GM18502 (cell line): ENCODE results near the gene FAM114A2.
A peak's percentile ranks its signal among the peaks of the same experiment; 100 is the strongest.
"Not testable (repeated sequence)": the region's sequence is repeated elsewhere in the genome, so short reads cannot be mapped to it uniquely, and the experiment has no call there.

Source experiments
- ATAC-seq: cut with Tn5 transposase; IDR thresholded peaks from one replicate; pipeline ENCODE4 v1.9.1; 2021; ENCODE audit warnings: mild to moderate bottlenecking; ENCODE audit not compliant: unreplicated experiment, poor library complexity

FAM114A2 gene

DNA sequence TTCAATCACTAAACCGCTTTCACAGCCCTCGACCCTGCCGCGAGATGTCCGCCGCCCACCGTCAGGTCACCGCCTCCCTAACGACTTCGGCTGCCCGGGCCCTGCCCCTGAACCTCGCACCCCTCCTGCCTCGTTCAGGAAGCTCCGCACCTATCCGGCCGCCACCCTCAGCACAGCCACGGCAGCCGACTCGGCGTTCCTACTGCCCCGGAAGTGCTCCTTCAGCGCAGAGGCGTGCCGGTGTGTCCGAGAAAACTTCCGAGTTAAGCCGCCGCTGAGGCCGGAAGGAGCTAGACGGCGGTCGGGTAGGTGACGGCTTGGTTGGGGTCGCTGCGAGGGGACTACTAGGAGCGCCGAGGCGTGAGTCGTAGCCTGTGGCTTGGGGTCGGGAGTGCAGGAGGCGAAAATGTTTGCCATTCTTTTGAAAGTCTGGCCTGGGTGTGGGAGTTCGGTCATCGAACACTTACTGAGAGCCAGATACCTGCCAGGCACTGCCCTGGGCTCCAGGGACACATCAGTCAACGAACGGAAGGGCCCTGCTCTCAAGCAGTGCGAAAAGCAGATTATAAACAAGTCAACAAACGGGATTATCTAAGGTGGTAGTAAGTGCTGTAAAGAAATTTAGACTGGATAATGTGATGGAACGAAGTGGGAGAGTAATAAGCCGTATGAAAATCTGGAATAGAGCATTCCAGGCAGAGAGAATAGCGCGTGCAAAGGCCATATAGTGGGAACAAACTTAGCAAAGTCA lies at the start of gene FAM114A2, which contains the start of gene MFAP3:
FAM114A2 (minus strand) TSS at position 204 of the 751 bp plus-strand sequence. CDS start 3,957 bp downstream, outside the sequence.
MFAP3 (plus strand) TSS at position 261 of the 751 bp plus-strand sequence. CDS start 10,756 bp downstream, outside the sequence.
- ATAC-seq = peak; percentile 99

DNA sequence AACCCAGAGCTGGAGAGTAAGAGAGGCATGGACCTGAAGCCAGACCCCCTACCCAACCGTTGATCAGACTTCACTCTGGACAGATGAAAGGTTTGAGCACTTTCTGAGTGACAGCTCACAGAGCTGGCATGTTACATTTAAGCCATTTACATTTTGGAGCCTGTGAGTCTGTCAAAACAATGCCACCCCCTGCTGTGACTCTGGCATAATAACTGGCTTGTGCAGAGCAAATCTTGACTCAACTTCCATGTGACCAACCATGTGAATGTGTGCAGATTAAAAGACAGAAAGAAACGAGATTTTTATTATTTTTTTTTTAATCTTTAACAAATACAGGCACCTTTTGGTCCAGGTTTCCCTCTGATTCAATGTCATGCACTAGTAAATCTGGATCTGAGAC lies 48.5 kb upstream of the FAM114A2 start:
- ATAC-seq = no peak

DNA sequence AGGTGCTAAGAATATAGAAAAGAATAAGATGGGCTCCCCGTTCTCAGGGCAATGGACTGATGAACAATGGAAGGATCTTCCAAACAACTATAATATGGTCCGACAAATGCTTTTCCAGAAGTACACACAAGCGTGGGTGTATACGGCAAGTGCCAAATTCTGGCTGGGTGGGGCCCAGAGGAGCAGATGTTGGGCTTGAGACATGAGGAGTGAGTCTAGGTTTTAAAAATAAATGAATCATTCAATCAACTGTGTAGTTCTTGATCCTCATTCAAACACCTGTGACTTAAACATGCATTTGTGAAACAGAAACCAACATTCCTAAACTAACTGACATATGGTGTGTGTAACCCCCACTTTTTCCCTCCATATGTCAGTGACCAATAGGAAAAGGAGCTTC lies 47.9 kb upstream of the FAM114A2 start:
- ATAC-seq = no peak

- no peak for ATAC-seq
These were observed 47.4 kb upstream of the FAM114A2 start for GRCh38 chr5:154086146-154086545.

DNA sequence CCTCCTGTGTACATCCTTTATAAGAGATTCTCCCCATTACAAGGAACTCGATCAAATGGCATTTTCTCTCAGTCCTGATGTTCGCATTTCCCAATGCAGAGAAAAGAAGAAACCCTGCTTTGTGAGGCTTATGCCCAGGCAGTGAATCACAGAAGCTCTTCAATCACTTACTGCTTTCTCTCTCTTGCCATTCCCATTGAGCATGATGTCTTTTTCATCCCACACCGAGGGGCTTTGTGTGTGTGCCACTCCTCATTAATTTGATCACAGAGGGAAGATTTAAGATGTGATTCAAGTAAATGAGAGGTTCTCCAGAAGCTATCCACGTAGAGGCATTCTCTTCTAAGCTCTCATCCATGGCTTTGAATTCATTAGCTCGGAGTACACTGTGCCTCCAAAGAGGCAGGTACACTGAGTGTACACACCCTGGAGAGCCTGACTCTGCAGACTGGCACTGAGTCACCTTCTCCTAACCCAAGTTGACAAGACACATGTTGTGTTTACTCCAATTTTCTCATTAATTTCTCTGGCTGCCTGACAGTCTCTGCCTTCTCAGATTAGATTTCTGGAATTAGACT lies 45.4 kb upstream of the FAM114A2 start:
- ATAC-seq = no peak

DNA sequence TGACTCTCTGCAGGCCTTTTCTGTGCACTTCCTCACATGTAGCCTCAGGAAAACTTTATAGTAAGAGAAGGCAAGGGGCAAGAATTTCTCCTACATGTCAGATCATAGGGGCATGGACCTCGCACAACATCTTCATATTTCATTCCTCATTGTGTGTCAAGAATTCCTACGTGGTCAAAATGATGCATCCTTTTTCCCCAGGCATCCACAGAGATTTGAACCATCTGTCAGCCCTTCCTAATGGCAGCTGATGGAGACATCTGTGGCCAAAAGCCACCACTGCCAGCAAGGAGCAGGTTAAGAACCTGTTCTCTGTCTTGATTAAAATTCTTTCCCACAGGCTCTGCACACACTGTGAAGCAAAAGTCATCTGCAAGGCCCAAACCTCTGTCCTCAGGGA lies 42.5 kb upstream of the FAM114A2 start:
- no peak for ATAC-seq

- no peak for ATAC-seq
These were observed 39.6 kb upstream of the FAM114A2 start for GRCh38 chr5:154078272-154078671.

DNA sequence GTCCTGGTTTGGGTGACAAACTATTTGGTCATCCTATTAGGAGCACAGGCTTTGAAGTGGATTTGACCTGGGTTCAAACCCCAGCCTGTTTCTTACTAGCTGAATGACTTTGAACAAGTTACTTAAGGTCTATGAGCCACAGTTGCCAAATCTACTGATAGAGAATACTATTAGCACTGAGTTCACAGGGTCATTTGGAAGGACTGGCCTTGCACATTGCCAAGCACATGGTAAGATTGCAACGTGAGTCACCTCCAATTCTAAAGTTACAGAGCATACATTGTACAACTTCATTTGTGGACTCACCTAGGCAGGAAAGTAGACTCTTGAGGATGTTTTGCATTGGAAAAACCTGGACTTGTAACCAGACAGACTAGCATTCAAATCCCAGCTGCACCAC lies 39.0 kb upstream of the FAM114A2 start:
- ATAC-seq = no peak

- ATAC-seq = no peak
These were observed 37.7 kb upstream of the FAM114A2 start for GRCh38 chr5:154076240-154076922.

DNA sequence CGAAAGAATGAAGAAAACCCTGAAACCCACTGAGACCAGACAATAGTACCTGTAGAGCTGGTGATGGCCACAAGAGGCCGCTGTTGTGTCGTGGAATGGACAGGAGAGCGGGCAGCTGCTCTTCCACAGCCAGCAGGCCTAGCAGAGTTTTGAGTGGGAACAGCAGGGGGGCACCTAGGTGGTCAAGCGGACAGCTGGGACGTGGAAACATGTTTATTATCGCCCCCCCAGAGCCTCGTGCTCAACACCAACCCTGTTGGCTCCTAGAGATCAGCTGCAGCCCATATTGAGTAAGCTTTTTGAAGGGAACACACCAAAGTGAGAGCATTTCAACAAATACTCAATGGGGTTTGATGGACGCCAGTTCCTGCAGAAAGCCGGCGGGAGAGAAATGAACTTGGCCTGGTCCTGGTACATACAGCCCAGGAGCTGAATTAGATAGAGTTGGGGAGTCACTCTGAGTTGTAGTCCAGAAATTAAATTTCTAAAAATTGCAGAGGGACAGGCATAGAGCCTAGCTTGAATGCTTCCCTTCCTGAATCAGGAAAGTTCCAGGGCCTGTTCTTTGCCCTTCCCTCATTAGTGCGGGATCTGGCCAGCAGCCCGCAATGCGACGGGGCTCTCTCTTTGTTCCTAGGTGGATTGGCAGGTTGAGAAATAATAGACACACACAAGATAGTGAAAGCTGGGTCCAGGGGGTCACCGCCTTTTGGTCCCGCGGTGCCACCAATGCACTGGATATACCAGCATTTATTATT lies 33.9 kb upstream of the FAM114A2 start:
- ATAC-seq = peak; percentile 95

DNA sequence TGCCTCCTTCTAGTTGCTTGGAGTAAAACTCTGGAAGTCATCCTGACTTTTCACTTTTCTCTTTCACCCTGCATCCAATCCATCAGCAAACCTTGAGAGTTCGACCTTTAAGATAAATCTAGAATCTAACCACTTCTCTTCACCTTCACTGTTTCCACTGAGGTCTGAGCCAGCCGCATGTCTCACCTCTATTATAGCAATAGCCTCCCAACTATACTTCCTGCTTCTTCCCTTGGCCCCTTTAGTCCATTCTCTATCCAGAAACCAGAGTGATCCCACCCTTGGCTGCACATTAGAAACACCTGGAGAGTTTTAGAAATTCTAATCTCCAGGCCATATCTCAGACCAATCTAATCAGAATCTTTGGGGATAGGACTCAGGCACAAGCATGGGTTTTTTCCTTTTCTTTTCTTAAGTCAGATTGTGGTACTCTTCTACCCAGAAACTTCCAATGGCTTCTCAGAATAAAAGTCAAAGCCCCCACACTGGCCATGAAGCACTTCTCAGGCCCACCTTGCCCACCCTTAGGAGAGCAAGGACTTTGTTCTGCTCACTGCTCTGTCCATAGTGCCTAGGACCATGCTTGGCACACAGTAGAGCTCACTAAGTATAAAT lies 33.2 kb upstream of the FAM114A2 start:
- ATAC-seq = peak; percentile 26

DNA sequence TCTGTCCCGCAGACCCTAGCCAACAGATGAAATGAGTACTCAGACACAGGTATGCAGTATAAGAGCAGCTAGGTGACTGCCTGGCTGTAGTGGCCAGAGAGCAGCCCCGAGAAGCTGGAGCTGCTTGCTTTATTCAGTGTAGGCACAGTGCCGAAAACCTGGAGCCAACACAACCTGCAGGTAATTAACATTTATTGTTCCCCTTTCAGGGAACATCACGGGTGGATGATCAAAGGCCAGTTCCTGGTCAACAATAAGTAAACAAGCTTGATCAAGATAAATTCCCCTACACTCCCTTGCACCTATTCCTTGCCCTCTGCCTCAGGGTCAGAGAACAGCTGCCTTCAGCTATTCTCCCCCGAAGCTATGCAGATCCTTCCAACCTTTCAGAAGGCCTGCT lies 31.1 kb upstream of the FAM114A2 start:
- ATAC-seq = not testable (repeated sequence)

GRCh38 chr5:154065971-154066370 lies 27.3 kb upstream of the FAM114A2 start:
- no peak for ATAC-seq

- no peak for ATAC-seq
These were observed 24.7 kb upstream of the FAM114A2 start for GRCh38 chr5:154063372-154063771.

- no peak for ATAC-seq
These were observed 21.9 kb upstream of the FAM114A2 start for GRCh38 chr5:154060606-154061005.

GRCh38 chr5:154059583-154059982 lies 20.9 kb upstream of the FAM114A2 start:
- ATAC-seq = no peak

DNA sequence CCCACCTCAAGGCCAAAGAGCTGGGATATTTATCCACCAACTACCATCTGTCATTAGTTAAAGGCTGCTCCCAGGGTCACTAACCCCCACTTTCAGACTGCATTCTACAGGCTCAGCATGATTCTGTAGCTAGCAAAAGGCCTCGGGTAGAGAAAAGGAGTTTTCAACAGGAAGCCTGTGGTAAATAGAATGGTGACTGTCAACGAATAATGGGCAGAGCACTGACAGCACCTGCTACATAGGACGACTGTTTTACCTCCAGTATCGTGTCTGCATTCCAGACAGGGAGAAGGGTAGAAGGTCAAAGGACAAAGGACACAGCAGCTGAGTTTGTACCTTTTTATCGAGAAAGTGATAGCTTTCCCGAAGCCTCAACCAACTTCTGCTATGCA lies 20.3 kb upstream of the FAM114A2 start:
- peak; percentile 52 for ATAC-seq

DNA sequence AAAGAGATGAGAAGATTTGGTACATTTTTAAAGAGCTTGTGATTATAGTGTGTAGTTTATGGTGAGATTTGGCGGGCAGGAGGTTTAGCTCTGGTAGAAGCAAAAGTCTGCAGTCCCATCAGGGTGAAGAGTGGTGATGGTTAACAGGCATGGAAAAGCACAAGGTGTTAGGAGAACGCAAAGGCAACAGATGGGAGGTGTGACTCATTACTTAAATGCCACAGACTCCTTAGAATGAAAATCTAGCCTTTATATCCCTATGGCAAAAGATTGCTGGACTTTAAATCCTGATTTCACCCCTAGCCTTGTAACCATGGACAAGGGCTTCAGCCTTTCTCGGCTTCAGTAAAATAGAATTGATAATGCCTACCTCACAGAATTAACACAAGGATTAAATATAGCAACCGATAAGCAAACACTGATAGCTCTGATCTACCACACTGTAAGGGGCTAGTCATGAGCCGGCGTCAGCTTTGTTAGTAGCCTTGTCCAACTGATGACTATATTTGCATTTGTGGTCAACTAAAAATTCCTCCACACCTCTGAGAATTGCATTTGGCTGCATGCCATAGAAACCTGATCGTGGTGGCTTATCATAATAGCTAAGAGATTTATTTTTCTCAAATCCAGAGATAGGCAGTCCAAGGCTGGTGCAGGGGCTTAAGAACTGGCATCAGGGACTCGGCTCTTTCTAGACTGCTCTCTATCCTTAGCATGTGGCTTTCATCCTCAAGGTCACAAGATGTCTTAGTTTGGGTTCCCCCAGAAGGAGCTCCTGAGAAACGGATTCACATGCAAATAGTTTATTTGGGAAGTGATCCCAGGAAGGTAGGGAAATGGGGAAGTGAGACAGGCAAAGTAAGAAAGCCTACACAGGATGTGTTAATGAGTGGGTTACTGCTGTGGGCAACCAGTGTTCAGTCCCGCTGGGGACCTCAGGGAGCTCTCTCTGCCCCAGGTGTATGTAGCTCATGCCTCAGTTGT lies 19.6 kb upstream of the FAM114A2 start:
- ATAC-seq = peak; percentile 68

DNA sequence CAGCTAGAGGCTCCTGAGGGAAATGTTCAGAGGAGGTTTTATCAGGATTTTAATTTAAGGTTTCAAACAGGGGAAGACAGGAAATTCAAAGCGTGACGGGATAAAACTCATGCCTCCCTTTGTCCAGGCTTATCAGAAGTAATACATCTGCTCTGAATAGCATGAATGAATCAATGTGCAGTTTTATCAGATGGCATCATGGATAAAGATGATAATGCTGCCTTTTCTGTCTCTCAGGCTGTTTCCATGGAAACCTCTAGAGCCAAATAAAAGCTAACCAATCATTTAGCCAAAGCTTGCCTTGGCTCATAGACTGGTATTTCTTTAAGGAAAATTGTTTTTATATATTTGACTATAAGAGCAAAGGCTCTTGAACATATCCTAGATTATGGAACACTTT lies 16.5 kb upstream of the FAM114A2 start:
- no peak for ATAC-seq
